Adrenal gland (tissue), 5 donors: ENCODE data around the gene SERPINE2.

Experiments
- CTCF ChIP-seq, 6 experiments: fragments of 450-650 bp in 4 of 6; fragments of 200-600 bp in 2 of 6; sonication (generic) in 1 of 6; IDR thresholded peaks; 1 replicate in 5 of 6; 2 replicates in 1 of 6; pipeline versions ENCODE4 v1.5.1 to v1.8.0; 2016 to 2021; ENCODE audit warnings: antibody characterized with exemption in 6 of 6, mild to moderate bottlenecking in 2 of 6, moderate library complexity in 1 of 6
- POLR2A ChIP-seq, 2 donors: fragments of 450-650 bp; IDR thresholded peaks; one replicate each; pipeline ENCODE4 v1.6.1; 2017; ENCODE audit warnings: antibody characterized with exemption in 2 of 2, mild to moderate bottlenecking in 2 of 2, moderate library complexity in 1 of 2
- donor health status: DM: no; HTN: no; CAD: no.

DNA sequence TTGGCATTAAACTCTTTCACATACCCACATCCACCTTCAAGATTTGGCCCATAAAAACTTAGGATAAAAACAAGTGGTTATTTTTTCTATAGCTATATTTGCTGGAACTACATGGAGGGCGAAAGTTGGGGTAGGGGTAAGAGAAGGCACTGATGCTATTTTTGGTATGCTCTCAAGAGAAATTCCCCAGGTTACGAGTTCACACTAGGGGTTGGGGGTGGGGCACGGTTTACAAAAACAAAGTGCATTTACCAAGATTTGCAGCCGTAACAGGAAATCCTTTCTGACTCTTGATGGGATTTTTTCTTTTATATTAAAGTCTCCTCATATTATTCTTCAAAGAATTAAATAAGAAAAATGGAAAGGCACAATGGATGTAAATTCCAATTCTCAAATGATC, 6.8 kb downstream of the SERPINE2 start:
- no peak for TF ChIP-seq CTCF (IDR thresholded peaks at IDR 0.05)
- no peak for TF ChIP-seq POLR2A (IDR thresholded peaks at IDR 0.05)
